OCI-LY7 (cell line): ENCODE results near the gene COL9A3.

ENCODE experiments used
- EZH2phosphoT487 ChIP-seq: fragments of 200-600 bp; sonication (generic); IDR thresholded peaks from 2 replicates; pipeline ENCODE4 v1.6.1; 2018; ENCODE audit warnings: low read depth, borderline replicate concordance, mild to moderate bottlenecking, mixed run types, antibody characterized with exemption, low read length, moderate library complexity, mixed read lengths
- TF ChIP-seq, protein P1 (sequence below): fragments of 200-600 bp; sonication (generic); conservative IDR thresholded peaks from 2 replicates; pipeline ENCODE4 v1.5.1; 2014; ENCODE audit warnings: mild to moderate bottlenecking, antibody characterized with exemption, low read length, moderate library complexity, mixed read lengths

DNA sequence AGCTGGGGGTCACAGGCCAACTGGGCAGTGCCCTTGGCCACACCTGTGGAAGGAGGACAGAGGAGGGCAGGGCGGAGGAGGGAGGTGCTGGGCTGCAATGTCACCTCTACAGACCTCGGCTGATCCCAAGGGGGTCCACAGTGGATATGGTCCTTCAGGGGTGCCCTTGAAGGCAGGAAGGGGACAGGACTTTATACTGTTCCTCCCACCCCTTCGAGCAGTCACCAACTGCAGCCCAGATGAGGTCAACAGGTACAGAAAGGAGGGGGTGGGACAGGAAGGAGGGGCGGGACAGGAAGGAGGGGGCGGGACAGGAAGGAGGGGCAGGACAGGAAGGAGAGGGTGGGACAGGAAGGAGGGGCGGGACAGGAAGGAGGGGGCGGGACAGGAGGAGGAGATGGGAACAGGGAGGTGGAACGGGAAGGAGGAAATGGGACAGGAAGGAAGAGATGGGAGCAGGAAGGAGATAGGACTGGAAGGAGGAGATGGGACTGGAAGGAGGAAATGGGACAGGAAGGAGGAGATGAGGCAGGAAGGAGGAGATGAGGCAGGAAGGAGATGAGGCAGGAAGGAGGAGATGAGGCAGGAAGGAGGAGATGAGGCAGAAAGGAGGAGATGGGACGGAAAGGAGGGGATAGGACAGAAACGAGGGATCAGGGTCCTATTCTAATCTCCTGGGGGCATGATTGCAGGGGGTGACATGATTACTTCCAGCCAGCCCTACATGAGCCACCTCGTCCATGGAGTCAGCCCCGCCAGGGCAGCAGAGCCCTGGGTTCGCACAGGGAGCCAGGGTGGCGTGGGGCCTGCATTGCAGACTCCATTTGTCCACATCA is 39.9 kb upstream of the COL9A3 start:
- TF ChIP-seq, protein P1, sequence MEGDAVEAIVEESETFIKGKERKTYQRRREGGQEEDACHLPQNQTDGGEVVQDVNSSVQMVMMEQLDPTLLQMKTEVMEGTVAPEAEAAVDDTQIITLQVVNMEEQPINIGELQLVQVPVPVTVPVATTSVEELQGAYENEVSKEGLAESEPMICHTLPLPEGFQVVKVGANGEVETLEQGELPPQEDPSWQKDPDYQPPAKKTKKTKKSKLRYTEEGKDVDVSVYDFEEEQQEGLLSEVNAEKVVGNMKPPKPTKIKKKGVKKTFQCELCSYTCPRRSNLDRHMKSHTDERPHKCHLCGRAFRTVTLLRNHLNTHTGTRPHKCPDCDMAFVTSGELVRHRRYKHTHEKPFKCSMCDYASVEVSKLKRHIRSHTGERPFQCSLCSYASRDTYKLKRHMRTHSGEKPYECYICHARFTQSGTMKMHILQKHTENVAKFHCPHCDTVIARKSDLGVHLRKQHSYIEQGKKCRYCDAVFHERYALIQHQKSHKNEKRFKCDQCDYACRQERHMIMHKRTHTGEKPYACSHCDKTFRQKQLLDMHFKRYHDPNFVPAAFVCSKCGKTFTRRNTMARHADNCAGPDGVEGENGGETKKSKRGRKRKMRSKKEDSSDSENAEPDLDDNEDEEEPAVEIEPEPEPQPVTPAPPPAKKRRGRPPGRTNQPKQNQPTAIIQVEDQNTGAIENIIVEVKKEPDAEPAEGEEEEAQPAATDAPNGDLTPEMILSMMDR, result no peak
- no peak for TF ChIP-seq EZH2phosphoT487
